ENCODE data around the gene SOD1. TPM values are rescaled to one million over a fixed set of nuclear protein-coding genes. Genes with fewer than 3 reads are reported as not detected.
"Not testable (repeated sequence)": the region's sequence is repeated elsewhere in the genome, so short reads cannot be mapped to it uniquely, and the experiment has no call there.

The SOD1 gene
- total RNA-seq, 4 donors from 2014 or later: 87.6 to 156 (median 140) TPM

DNA sequence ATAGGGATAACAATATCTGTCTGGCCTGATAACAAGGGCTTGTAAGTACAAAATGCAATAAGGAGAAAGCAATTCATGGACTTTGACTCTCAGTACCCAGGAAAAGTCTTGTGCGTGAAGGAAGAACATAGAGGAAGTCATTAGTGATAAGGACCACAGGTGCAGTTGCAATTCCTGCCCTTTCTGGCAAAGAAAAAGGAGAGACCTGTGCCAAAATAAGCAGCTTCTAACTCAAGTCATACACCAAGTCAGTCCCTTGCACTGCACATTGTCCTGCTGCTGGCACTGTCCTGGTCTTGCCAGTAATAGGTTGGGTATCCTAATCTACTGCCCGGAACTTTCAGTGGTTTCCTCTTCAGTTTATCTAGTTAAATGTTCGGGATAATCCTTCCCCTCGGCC is 14.8 kb upstream of the SOD1 start:
- no peak overlapping the region for H3K27ac ChIP-seq
- intact Hi-C loops (cut with DNase I; ENCODE audit: low total_unique reads): no loop called here
- DNase-seq: no peak
- H3K4me1 ChIP-seq: no peaks in the 10 kb centered on the region
- no peaks in the 10 kb centered on the region for H3K9me3 ChIP-seq
- no peaks in the 10 kb centered on the region for H3K27me3 ChIP-seq
- no peak overlapping the region for H3K4me3 ChIP-seq
- no peaks in the 10 kb centered on the region for H3K36me3 ChIP-seq
- TF ChIP-seq POLR2A (IDR thresholded peaks at IDR 0.05): no peak
- TF ChIP-seq, protein P1, sequence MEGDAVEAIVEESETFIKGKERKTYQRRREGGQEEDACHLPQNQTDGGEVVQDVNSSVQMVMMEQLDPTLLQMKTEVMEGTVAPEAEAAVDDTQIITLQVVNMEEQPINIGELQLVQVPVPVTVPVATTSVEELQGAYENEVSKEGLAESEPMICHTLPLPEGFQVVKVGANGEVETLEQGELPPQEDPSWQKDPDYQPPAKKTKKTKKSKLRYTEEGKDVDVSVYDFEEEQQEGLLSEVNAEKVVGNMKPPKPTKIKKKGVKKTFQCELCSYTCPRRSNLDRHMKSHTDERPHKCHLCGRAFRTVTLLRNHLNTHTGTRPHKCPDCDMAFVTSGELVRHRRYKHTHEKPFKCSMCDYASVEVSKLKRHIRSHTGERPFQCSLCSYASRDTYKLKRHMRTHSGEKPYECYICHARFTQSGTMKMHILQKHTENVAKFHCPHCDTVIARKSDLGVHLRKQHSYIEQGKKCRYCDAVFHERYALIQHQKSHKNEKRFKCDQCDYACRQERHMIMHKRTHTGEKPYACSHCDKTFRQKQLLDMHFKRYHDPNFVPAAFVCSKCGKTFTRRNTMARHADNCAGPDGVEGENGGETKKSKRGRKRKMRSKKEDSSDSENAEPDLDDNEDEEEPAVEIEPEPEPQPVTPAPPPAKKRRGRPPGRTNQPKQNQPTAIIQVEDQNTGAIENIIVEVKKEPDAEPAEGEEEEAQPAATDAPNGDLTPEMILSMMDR (IDR thresholded peaks at IDR 0.05): no peak

DNA sequence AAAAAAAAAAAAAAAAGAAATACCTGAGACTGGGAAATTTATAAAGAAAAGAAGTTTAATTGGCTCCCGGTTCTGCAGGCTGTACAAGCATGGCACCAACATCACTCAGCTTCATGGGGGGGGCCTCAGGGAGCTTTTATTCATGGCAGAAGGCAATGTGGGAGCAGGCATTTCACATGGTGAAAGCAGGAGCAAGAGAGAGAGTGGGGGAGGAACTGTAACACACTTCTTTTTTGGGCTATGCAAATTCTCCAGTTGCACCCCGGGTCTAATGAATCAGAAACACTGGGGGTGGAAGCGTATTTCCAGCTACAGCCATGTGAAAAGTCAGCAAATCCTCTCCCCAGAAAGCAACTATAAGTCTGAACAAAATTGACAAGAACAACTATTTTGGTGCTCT is 11.8 kb upstream of the SOD1 start:
- Histone ChIP-seq H3K27ac (no peak overlapping the region), H3K9me3 (no peaks in the 10 kb centered on the region), H3K36me3 (no peaks in the 10 kb centered on the region), H3K27me3 (no peaks in the 10 kb centered on the region), H3K4me1 (no peaks in the 10 kb centered on the region), H3K4me3 (no peak overlapping the region)
- TF ChIP-seq, protein P1 (IDR thresholded peaks at IDR 0.05): no peak
- no peak for TF ChIP-seq POLR2A (IDR thresholded peaks at IDR 0.05)
- intact Hi-C loops (cut with DNase I; ENCODE audit: low total_unique reads): no loop called here
- no peak for DNase-seq

DNA sequence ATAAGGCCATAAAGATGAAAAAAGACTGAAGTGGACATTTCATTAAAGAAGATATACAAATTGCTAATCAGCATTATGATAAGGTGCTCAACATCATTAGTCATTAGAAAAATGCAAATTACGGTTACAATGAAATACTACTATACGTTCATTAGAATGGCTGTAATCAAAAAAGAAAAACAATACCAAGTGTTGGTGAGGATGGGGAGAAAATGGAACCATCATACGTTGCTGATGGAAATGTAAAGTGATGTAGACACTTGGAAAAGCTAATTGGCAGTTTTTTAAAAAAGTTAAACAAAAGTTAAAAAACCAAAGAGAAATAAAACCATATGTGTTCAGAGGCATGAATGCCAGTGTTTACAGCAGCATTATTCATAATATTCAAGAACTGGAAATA is 8.6 kb upstream of the SOD1 start:
- intact Hi-C loops (cut with DNase I; ENCODE audit: low total_unique reads): no loop called here
- H3K27me3 ChIP-seq: no peaks in the 10 kb centered on the region
- DNase-seq: no peak
- H3K9me3 ChIP-seq: no peaks in the 10 kb centered on the region
- no peak overlapping the region for H3K4me3 ChIP-seq
- no peak for TF ChIP-seq POLR2A (IDR thresholded peaks at IDR 0.05)
- TF ChIP-seq, protein P1 (IDR thresholded peaks at IDR 0.05): no peak
- no peak overlapping the region for H3K27ac ChIP-seq
- H3K4me1 ChIP-seq: no peaks in the 10 kb centered on the region
- H3K36me3 ChIP-seq: no peaks in the 10 kb centered on the region

DNA sequence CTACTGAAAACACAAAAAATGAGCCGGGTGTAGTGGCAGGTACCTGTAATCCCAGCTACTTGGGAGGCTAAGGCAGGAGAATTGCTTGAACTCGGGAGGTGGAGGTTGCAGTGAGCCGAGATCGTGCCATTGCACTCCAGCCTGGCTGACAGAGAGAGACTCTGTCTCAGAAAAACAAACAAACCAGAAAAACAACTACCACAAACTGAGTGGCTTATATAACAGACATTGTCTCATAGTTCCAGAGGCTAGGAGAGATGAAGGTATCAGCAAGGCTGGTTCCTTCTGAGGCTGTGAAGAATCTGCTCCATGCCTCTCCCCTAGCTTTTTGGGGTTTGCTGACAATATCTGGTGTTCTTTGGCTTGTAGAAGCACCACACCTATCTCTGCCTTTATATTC is 8.0 kb upstream of the SOD1 start:
- H3K36me3 ChIP-seq; H3K27ac ChIP-seq; H3K9me3 ChIP-seq; DNase-seq; H3K27me3 ChIP-seq; H3K4me1 ChIP-seq; H3K4me3 ChIP-seq; intact Hi-C loops (cut with DNase I; ENCODE audit: low total_unique reads): not testable (repeated sequence)

DNA sequence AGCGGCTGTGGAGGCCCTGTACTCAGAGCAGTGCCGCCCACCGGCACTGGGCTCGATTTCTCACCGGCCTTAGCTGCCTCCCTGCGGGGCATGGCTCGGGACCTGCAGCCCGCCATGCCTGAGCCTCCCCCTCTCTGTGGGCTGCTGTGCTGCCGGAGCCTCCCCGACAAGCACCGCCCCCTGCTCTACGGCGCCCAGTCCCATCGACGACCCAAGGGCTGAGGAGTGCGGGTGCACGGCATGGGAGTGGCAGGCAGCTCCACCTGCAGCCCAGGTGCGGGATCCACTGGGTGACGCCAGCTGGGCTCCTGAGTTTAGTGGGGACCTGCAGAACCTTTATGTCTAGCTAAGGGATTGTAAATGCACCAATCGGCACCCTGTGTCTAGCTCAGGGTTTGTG is 5.2 kb upstream of the SOD1 start:
- intact Hi-C loops (cut with DNase I; ENCODE audit: low total_unique reads): no loop called here
- TF ChIP-seq, protein P1 (IDR thresholded peaks at IDR 0.05): no peak
- no peak for TF ChIP-seq POLR2A (IDR thresholded peaks at IDR 0.05)
- no peak overlapping the region for H3K27ac ChIP-seq
- no peaks in the 10 kb centered on the region for H3K9me3 ChIP-seq
- DNase-seq: no peak
- no peaks in the 10 kb centered on the region for H3K27me3 ChIP-seq
- H3K36me3 ChIP-seq: no peaks in the 10 kb centered on the region
- no peaks in the 10 kb centered on the region for H3K4me1 ChIP-seq
- no peak overlapping the region for H3K4me3 ChIP-seq

DNA sequence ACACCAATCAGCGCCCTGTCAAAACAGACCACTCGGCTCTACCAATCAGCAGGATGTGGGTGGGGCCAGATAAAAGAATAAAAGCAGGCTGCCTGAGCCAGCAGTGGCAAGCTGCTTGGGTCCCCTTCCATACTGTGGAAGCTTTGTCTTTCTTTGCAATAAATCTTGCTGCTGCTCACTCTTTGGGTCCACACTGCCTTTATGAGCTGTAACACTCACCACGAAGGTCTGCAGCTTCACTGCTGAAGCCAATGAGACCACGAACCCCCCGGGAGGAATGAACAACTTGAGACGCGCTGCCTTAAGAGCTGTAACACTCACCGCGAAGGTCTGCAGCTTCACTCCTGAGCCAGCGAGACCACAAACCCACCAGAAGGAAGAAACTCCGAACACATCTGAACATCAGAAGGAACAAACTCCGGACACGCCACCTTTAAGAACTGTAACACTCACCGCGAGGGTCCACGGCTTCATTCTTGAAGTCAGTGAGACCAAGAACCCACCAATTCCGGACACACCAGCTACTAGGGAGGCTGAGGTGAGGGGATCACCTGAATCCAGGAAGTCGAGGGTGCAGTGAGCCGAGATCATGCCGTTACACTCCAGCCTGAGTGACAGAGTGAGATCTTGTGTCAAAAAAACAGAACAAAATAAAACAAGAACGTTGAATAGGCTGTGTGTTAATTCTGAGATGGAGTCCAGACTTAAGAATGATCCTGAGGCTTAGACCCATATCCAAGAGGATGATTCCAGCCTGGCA is 4.5 kb upstream of the SOD1 start:
- intact Hi-C loops (cut with DNase I; ENCODE audit: low total_unique reads); H3K36me3 ChIP-seq: not testable (repeated sequence)

More for the DNA sequence above, 4.5 kb upstream of the SOD1 start:
- not testable (repeated sequence) for H3K9me3 ChIP-seq, H3K27me3 ChIP-seq, H3K4me1 ChIP-seq, DNase-seq, H3K27ac ChIP-seq, H3K4me3 ChIP-seq

Data from uterus (tissue), 4 donors.